Stimulated activated CD4-positive, alpha-beta T cell treated with anti-CD3 and anti-CD28 coated beads, Interleukin-4, amount 100 ng/mL, for 48 hours (primary cell): Measurements from ENCODE around the gene KIF14.
A peak's percentile ranks its signal among the peaks of the same experiment; 100 is the strongest.
"Not testable (repeated sequence)": the region's sequence is repeated elsewhere in the genome, so short reads cannot be mapped to it uniquely, and the experiment has no call there.

Experiments used
- DNase-seq, 2 donors: peaks; one replicate each; pipeline ENCODE4 v3.0.0-alpha.2; 2020; ENCODE audit warnings: low read depth in 2 of 2

Gene KIF14

GRCh38 chr1:200634261-200635122 is 13.9 kb upstream of the KIF14 start:
- DNase-seq, result no peak

DNA sequence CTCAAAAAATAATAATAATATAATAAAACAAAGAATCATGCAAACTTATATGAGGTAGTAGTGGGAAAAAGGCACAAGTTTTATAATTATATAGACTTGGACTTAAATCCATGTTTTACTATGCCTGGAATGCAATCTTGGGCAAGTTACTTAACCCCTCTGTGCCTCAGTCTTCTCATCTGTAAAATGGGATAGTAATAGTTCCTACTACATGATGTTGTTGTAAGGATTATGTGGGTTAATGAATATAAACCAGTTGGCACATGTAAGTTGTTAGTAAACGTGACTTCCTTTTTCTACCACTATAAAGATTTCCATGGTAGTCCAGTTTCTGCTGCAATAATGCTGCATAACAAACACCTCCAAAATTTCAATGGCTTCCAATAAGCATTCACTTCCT is 10.8 kb upstream of the KIF14 start:
- DNase-seq, result no peak

DNA sequence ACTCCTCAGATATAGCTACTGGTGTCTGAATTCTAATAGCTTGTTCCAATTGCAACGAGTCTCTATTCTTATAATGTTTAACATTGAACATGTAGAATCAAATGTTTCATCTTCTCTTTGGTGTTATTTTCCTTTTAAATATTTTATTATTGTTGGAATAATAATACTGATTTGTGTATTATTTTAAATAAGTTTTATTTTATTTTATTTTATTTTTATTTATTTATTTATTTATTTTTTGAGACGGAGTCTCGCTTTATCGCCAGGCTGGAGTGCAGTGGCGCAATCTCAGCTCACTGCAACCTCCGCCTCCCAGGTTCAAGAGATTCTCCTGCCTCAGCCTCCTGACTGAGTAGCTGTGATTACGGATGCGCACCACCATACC is 10.0 kb upstream of the KIF14 start:
- not testable (repeated sequence) for DNase-seq

- DNase-seq, result no peak
Measured at GRCh38 chr1:200629876-200630514, 9.4 kb upstream of the KIF14 start.

GRCh38 chr1:200628223-200628881 is 7.8 kb upstream of the KIF14 start:
- peak; percentile 22 to 58 for DNase-seq

DNA sequence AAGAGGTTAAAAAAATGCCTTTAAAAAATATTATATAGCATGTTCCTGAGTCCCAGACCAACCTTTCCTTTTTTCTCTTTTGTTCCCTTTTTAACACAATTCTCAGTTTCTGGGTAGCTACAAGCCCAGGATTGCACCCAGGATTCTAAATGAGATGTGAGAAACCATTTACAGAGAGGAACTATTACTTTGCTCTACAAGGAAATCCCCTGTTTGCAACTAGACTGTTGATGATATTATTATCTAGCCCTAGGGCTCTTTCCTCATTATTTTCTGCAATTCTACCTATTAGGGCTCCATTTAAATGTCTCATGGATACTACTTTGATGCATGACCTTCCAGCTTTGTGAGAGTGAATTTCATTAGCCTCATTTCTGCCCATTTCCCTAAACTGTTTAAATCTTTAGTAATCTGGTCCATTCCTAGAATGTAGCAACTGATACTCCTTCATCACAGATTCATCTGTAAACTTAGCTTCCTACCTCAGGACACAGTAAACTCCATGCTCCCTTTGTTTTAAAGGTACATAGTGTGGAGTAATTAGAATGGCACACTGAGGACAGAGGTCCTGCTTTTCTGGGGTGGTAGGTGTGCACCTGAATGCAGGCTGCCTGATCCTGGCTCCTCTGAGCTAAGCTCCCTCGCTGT is 7.1 kb upstream of the KIF14 start:
- DNase-seq, result no peak

GRCh38 chr1:200626853-200627534 is 6.4 kb upstream of the KIF14 start:
- DNase-seq, result no peak

DNA sequence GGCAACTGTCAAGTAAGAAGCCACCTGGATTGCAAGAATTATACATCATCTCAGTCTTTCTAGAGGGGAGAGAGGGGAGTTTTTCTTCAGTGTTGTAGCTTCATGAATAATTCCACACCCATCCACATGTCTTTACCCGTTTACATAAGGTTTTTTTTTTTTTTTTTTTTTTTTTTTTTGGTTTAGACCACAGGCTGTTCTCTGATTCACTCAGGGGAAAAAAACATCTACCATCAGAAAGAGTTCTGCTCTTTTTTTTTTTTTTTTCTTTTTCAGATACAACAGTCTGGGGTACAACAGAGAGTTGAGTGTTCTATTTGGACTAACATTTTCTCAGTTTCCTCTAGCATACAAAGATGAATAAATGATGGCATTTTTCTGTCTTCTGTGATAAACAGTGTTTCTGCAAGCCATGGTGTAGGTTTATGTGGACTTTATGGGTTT is 4.9 kb upstream of the KIF14 start:
- DNase-seq, result no peak

GRCh38 chr1:200624679-200625335 is 4.3 kb upstream of the KIF14 start:
- no peak for DNase-seq

DNA sequence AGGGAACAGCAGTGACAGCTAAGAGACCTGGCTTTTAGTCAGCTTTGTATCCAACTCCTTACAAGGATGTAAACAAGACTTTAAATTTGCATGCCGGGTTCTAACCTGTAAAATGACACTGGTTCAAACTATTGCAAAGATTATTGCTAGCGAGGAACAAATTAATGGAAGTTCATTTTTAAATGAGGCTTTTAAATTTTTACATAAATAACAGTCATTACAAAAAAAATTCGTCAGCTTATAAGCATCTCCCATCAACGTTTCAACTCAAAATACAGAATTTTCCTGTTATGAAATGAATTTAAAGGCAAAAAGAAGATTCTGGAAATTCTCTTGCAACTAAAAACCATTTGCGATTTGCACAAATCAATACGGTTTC is 668 bp downstream of the KIF14 start:
- no peak for DNase-seq

GRCh38 chr1:200610846-200611245 is 9.7 kb downstream of the KIF14 start:
- DNase-seq, result no peak

- no peak for DNase-seq
Measured at GRCh38 chr1:200602632-200603031, 17.9 kb downstream of the KIF14 start.

DNA sequence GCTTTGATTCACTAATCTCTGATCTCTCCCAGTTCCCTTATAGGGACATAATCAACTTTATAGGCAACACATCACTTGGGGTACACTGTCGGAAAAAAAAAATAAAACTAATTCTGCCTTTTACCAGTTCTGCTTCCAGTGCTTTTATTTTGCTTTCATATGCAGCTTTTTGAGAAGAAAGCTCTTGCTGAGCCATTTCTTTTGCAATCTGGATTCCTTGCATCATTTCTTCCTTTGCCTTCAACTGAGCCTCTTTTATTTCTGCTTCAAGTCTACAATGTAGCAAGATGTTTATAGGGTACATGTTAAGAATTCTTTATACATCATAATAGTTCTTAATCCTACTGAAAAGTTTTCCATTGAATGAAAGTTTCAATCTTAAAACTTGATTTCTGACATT is 30.6 kb downstream of the KIF14 start:
- no peak for DNase-seq

GRCh38 chr1:200588698-200589097 is 31.9 kb downstream of the KIF14 start:
- DNase-seq, result no peak

- DNase-seq, result no peak
Measured at GRCh38 chr1:200564319-200564718, 56.2 kb downstream of the KIF14 start.

- no peak for DNase-seq
Measured at GRCh38 chr1:200561856-200562214, 58.7 kb downstream of the KIF14 start.

DNA sequence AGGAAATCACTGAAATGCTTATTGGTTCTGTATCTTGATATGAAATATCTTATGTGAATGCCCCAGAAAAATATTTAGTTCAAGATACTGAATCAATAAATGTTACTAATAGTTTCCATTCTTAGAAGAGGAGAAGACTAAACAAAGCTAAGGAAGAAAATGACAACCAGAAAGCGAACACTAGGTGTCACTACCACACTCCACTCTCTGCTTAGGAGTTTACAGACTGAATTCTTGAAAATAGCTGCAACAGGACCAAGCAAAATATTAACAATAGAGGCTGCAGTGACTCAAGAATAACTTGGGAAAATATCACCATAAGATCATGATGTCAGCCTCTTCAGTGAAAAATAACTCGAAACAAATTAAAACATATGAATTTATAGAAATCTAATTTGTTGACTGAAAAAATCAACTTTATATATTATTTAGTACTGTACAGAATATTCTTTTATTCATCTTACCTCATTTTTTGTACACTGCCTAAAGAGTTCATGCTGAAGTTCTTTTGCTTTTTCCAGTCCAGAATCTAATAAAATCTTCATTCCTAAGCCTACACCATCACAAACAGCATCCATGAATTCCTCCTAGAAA is 61.6 kb downstream of the KIF14 start:
- no peak for DNase-seq

DNA sequence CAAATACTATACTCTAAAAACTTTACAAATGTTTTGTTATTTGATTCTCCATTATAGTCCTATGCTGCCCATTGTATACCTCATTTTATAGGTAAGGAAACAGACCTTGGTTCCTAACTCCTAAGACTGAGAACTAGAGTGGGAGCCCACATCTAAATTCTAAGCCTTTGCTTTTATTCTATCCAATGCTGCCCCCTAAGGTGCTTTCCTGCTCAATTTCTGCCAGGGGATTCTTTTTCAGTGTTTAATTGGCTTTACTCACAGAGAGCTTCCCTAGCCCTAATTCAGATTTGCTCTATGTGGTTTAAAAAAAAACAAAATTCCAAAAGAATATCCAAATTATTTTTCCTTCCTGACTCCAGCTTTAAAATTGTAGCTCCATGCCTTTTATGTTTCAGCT is 64.5 kb downstream of the KIF14 start:
- DNase-seq, result no peak

DNA sequence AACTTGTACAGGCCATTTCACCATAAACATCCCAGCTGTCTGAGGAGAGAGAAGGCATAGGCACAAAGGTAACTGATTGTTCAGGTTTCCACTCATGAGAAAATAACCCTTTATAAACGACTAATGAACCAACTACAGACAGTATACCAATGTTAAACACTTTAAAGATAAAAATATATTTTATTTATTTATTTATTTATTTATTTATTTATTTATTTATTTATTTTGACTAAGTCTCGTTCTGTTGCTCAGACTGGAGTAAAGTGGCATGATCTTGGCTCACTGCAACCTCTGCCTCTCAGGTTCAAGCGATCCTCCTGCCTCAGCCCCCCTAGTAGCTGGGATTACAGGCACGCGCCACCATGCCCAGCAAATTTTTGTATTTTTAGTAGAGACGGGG is 67.8 kb downstream of the KIF14 start:
- DNase-seq, result not testable (repeated sequence)

DNA sequence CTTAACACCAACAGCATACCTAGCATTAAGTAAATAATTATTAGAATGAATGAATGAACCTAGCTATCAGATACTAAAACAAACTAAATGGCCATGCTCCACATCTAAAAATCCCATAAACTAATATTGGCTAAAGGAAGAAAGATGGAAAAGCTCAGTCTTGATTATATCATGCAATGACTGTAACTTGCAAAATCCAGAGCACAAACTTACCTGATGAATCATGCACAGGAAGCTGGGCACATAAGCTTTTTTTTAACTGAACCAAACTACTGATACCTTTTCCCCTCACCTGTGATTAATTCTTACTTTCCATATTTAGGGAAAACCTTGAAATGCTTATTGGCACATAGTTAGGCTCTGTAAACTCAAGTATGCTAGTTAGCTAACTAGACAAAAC is 70.2 kb downstream of the KIF14 start:
- no peak for DNase-seq

DNA sequence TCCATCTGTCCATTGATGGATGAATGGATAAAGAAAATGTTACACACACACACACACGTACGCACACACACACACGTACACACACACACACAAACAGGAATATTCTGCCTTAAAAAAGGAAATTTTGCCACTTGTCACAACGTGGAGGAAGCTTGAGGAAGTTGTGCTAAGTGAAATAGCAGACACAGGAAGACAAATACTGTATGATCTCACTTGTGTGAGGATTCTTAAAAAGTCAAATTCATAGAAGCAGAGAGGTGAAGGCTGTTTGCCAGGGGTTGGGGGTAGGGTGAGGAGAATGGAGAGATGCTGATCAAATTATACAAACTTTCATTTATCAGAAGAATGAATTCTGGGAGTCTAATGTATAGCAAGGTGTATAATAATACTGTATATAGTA is 73.2 kb downstream of the KIF14 start:
- DNase-seq, result no peak
